Measurements from ENCODE around the gene ANKS6. TPM values are rescaled to one million over a fixed set of nuclear protein-coding genes. Genes with fewer than 3 reads are reported as not detected.

ANKS6 gene
- total and polyA plus RNA-seq, 4 donors: 16.7 to 35.5 (median 25.0) TPM

- DNase-seq (no peak), ATAC-seq (ENCODE audit: insufficient read depth, low FRiP score) (no peak)
- Histone ChIP-seq H3K27me3 (ENCODE audit: control insufficient read depth in 3 of 3, insufficient read depth in 3 of 3, low read length in 2 of 3) (peaks cover 0 to 28% (median 24%) of the 10 kb centered on the region in 3 donors), H3K9ac (ENCODE audit: insufficient read depth in 1 of 2, low read length in 2 of 2) (no peak overlapping the region), H3K36me3 (ENCODE audit: control insufficient read depth in 4 of 4, insufficient read depth in 4 of 4, low read length in 4 of 4) (no peaks in the 10 kb centered on the region), H3K4me3 (no peak overlapping the region), H3K27ac (ENCODE audit: low read depth in 1 of 2, low read length in 1 of 2) (no peak overlapping the region), H3K4me1 (ENCODE audit: control insufficient read depth in 5 of 5, insufficient read depth in 5 of 5, low read length in 5 of 5) (peaks cover 0 to 7% (median 0%) of the 10 kb centered on the region in 5 donors), H3K9me3 (ENCODE audit: control insufficient read depth in 4 of 4, insufficient read depth in 3 of 4, low read length in 3 of 4) (peaks cover 0 to 17% (median 0%) of the 10 kb centered on the region in 4 donors)
- WGBS, 2 donors: 88 to 94% methylated on average over 8 of the region's 8 CpGs
- TF ChIP-seq CTCF (IDR thresholded peaks at IDR 0.05; ENCODE audit: control extremely low read depth, extremely low read depth): no peak
Measured at GRCh38 chr9:98702340-98702739, 94.0 kb downstream of the ANKS6 start.

- no peak for ATAC-seq (ENCODE audit: insufficient read depth, low FRiP score)
Measured at GRCh38 chr9:98701576-98701975, 94.8 kb downstream of the ANKS6 start.

GRCh38 chr9:98700801-98701200 lies 95.6 kb downstream of the ANKS6 start:
- Histone ChIP-seq H3K9ac (ENCODE audit: insufficient read depth in 1 of 2, low read length in 2 of 2) (no peak overlapping the region), H3K4me1 (ENCODE audit: control insufficient read depth in 5 of 5, insufficient read depth in 5 of 5, low read length in 5 of 5) (no peaks in the 10 kb centered on the region), H3K27me3 (ENCODE audit: control insufficient read depth in 3 of 3, insufficient read depth in 3 of 3, low read length in 2 of 3) (peaks cover 3 to 15% (median 12%) of the 10 kb centered on the region in 3 donors), H3K4me3 (no peak overlapping the region), H3K27ac (ENCODE audit: low read depth in 1 of 2, low read length in 1 of 2) (no peak overlapping the region), H3K9me3 (ENCODE audit: control insufficient read depth in 4 of 4, insufficient read depth in 3 of 4, low read length in 3 of 4) (peaks cover 0 to 15% (median 0%) of the 10 kb centered on the region in 4 donors), H3K36me3 (ENCODE audit: control insufficient read depth in 4 of 4, insufficient read depth in 4 of 4, low read length in 4 of 4) (no peaks in the 10 kb centered on the region)
- ATAC-seq (ENCODE audit: insufficient read depth, low FRiP score) (no peak), DNase-seq (no peak)
- TF ChIP-seq CTCF (IDR thresholded peaks at IDR 0.05; ENCODE audit: control extremely low read depth, extremely low read depth): no peak
- 59 to 67% methylated on average over 4 of the region's 4 CpGs for WGBS, 2 donors

More at GRCh38 chr9:98701576-98701975, 94.8 kb downstream of the ANKS6 start:
- H3K4me3 ChIP-seq: no peak overlapping the region
- H3K4me1 ChIP-seq (ENCODE audit: control insufficient read depth in 5 of 5, insufficient read depth in 5 of 5, low read length in 5 of 5): peaks cover 0 to under 1% (median 0%) of the 10 kb centered on the region in 5 donors
- DNase-seq: no peak
- peaks cover 0 to 15% (median 0%) of the 10 kb centered on the region in 4 donors for H3K9me3 ChIP-seq (ENCODE audit: control insufficient read depth in 4 of 4, insufficient read depth in 3 of 4, low read length in 3 of 4)
- no peak overlapping the region for H3K27ac ChIP-seq (ENCODE audit: low read depth in 1 of 2, low read length in 1 of 2)
- no peak overlapping the region for H3K9ac ChIP-seq (ENCODE audit: insufficient read depth in 1 of 2, low read length in 2 of 2)
- TF ChIP-seq CTCF (IDR thresholded peaks at IDR 0.05; ENCODE audit: control extremely low read depth, extremely low read depth): no peak
- WGBS, 2 donors: 66 to 86% methylated on average over 7 of the region's 7 CpGs
- peaks cover 0 to 22% (median 19%) of the 10 kb centered on the region in 3 donors for H3K27me3 ChIP-seq (ENCODE audit: control insufficient read depth in 3 of 3, insufficient read depth in 3 of 3, low read length in 2 of 3)
- H3K36me3 ChIP-seq (ENCODE audit: control insufficient read depth in 4 of 4, insufficient read depth in 4 of 4, low read length in 4 of 4): no peaks in the 10 kb centered on the region

GRCh38 chr9:98698856-98699255 lies 97.5 kb downstream of the ANKS6 start:
- WGBS, 2 donors: 79 to 87% methylated on average over 6 of the region's 6 CpGs
- H3K9me3 ChIP-seq (ENCODE audit: control insufficient read depth in 4 of 4, insufficient read depth in 3 of 4, low read length in 3 of 4): peaks cover 0 to 15% (median 0%) of the 10 kb centered on the region in 4 donors
- H3K9ac ChIP-seq (ENCODE audit: insufficient read depth in 1 of 2, low read length in 2 of 2): no peak overlapping the region
- DNase-seq (no peak), ATAC-seq (ENCODE audit: insufficient read depth, low FRiP score) (no peak)
- no peaks in the 10 kb centered on the region for H3K36me3 ChIP-seq (ENCODE audit: control insufficient read depth in 4 of 4, insufficient read depth in 4 of 4, low read length in 4 of 4)
- TF ChIP-seq CTCF (IDR thresholded peaks at IDR 0.05; ENCODE audit: control extremely low read depth, extremely low read depth): no peak
- no peak overlapping the region for H3K4me3 ChIP-seq
- H3K4me1 ChIP-seq (ENCODE audit: control insufficient read depth in 5 of 5, insufficient read depth in 5 of 5, low read length in 5 of 5): no peaks in the 10 kb centered on the region
- no peak overlapping the region for H3K27ac ChIP-seq (ENCODE audit: low read depth in 1 of 2, low read length in 1 of 2)
- H3K27me3 ChIP-seq (ENCODE audit: control insufficient read depth in 3 of 3, insufficient read depth in 3 of 3, low read length in 2 of 3): peaks cover 3 to 6% (median 3%) of the 10 kb centered on the region in 3 donors

Measured in lung (tissue), 12 donors.